Hematopoietic multipotent progenitor cell treated with erythropoietin and hydrocortisone succinate and interleukin-3 and kit ligand, for 15 days (in vitro differentiated cells): Measurements from ENCODE around the gene EVC2.

Experiments
- DNase-seq: peaks from one replicate; pipeline ENCODE4 v3.0.0-alpha.2; 2015; ENCODE audit warnings: low spot score

Gene EVC2

DNA sequence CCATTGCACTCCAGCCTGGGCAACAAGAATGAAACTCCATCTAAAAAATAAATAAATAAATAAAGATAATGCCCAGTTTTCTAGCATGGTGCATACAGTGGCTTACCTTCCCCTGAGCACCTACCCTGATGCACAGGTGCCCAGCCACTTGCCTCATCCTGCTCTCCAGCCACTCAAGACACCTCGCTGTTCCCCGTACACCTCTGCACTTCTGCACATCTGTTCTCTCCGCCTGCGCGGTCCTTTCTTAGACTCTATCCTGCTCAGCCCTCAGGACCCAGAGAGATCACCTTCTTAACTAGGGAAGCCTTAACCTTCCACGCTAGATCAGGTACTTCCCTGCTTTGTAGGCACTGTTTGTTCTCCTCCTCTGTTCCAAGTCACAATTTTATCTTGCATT lies 5.5 kb upstream of the EVC2 start:
- no peak for DNase-seq

GRCh38 chr4:5712931-5713330 lies 4.6 kb upstream of the EVC2 start:
- no peak for DNase-seq

- DNase-seq, result no peak
Measured at GRCh38 chr4:5712517-5712916, 4.2 kb upstream of the EVC2 start.

DNA sequence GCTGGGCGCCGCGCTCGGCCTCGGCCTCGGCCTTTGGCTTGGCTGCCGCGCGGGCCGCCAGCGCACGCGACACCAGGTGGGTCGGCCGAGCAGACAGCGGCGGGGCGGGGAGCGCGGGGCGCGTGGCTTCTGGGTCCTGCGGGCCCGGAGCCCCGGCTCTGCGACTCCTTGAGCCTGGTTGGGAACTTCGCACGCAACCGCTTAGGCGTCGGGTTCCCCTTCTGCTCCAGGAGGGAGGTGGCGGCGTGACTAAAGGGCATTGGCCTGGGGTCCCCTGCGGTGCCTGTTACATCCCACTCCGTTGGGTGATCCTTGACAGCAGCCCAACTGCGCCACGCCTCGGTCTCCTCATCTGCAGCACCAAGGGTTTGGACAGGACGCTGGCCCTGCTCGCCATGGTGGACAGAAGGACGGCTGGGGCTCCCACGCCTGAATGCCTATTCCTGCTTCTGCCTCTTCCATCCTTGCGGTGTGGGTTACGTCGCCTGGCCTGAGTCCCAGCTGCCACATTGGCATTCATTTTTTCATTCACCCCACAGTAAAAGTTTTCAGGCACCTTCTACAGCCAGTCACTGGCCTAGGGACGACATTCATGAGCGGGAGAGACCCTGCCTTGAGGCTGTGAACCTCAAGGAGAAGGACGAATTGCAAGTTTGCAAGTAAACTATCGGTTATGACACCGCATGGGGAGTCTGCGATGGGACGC lies 3.3 kb upstream of the EVC2 start:
- no peak for DNase-seq

DNA sequence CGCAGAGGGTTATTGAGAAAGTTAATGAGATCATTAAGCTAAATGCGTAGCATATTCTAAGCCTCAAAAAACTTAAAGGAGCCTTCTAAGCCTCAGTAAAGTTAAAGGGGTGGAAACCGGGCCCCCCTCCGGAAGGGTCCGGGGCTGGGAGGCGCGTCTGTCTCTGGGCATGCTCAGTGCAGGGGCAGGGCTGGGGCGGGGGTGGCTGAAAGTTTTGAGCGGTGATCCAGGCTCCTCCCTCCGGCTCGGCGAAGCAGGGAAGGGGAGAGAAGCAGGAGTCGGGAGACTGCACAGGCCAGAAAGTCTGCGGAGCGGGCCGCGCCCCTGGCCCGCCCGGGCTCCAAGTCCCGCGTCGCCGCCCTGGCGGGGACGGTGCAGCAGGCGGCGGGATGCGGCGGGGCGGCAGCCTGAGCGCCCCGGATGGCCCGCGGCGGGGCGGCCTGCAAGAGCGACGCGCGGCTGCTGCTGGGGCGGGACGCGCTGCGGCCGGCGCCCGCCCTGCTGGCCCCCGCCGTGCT lies 2.7 kb upstream of the EVC2 start, which contains the start of gene EVC:
EVC (plus strand) TSS at position 241 of the 518 bp plus-strand sequence; CDS start at position 421, 180 bp downstream.
- DNase-seq, result no peak

- DNase-seq, result no peak
Measured at GRCh38 chr4:5710065-5710960, 2.0 kb upstream of the EVC2 start.

- no peak for DNase-seq
Measured at GRCh38 chr4:5709207-5709575, 832 bp upstream of the EVC2 start.

DNA sequence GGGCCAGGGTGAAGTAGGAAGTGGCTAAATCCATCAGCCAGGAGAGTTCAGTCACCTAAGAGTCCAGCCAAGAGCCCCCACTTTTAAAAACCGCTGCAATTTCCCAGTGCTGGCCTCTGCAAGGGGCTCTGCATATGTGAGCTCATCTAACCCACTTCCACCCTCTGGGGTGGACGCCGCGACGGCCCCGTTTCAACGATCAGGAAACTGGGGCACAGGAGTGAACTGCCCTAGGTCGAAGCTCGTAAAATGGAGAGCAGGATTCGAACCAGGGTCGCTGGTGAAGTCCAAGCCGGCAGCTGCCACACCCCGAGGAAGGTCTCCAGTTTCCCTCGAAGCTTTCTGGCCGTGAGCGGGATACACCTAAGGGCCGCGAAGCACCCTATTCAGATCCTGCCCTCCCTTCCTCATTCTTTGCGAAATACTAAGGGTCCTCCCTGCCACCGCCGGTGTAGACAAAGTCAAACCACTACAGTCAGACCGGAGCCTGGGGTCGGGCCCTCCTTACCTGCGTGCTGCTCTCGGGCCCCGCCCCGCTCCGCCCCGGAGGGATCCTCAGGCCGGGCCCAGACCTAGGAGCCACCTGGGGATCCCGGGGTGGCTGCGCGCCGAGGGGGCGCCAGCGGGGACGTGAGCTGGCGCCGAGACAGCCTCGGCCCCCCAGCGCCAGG lies 446 bp downstream of the EVC2 start:
- DNase-seq, result no peak

DNA sequence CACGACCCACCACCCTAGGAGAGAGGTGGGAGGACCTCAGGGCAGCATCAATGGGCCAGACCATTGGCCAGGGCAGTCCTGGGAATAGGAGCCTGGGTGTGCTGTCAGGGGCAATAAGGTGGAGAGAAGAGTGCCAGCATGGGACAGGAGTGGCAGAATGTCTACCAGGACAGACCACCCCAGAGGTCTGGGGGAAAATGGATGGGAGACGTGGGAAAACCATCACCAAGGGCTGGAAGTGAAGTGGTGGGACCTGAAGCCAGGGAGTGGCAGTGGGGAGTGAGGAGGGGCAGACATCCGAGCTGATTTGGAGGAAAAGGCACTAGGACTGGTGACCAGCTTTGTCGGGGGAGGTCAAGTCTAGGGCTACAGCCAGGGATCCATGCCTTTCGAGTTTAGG lies 993 bp downstream of the EVC2 start:
- DNase-seq, result no peak

DNA sequence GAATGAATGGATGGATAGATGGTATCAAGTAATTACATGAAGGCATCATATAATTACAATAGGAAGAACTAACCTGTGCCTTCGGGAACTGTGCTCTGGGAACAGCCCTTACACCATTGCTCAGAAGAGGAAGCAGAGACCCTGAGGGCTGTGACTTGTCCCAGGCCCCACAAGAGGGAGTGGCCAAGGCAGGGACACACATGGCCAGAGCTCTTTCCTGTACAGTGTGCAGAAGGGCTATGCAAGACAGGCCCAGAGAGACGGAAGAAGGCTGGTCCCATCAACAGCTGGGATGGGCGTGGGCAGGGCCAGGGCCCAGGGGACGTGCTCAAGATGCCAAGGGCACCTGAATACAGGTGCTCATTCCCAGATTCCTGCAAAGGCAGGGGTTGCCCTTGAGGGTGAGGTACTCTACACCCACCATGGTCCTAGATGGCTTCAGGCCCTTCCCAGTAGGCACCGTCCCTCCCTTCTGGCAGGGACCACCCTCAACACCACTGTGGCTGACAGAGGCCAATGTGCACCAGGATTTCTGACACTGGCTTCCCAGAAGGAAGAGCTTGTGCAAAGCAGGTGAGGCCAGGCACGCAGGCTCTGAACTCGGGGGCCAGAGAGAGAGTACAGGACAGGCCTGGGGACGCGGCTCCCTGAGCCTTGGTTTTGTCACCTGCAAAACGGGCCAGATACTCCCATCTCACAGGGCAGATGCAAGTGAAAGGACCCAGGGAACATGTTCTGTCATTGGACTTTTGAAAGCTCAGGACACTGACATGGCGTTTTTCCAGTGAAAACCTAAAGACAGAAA lies 1.7 kb downstream of the EVC2 start:
- DNase-seq, result no peak

DNA sequence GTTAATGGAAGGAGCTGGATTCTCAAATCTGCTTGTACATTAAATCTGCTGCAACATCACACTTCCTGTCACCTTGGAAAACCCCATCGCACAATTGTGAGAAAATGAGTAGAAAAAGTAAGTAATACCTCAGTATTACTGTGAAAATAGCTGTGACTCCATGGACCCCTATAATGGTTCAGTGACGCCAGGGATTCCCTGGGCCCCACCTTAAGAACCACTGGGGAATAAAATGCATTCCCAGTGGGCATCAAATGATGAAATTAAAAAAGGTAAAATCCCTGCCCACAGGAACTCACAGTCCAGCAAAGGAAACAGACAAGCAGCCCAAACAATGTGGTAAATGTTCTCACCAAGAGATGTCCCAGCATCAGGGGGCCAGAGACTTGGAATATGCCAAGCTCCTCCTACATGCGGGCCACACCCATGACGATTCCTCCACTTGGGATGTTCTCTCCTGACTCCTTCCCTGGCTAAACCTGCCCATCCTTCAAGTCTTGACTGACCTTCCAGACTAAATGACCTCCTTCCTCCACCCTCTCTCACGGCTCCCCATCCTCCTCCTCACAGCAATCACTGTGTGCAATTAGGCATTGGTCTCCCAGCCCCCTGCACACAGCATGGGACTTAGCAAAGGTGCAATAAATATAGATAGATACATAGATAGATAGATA lies 2.6 kb downstream of the EVC2 start:
- peak; percentile 22 for DNase-seq

- no peak for DNase-seq
Measured at GRCh38 chr4:5704276-5704675, 4.1 kb downstream of the EVC2 start.

DNA sequence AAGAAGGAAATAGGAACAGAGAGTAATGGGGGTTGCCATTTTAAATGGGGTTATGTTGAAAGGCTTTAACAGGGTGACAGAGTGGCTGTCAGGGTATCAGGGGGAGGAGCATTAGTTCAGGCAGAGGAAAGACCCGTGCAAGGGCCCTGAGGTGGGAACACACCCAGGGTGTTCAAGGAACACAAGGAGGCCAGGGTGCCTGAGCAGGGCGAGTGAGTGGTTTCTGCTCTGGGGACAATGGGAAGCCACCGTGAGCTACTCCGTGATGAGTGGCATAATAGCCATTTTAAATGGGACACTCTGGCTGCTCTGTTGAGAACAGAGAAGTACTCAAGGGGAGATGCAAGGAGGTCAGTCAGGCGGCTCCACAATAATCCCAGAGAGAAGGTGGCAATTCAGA lies 4.5 kb downstream of the EVC2 start:
- DNase-seq, result no peak

GRCh38 chr4:5701971-5702370 lies 6.4 kb downstream of the EVC2 start:
- DNase-seq, result no peak

DNA sequence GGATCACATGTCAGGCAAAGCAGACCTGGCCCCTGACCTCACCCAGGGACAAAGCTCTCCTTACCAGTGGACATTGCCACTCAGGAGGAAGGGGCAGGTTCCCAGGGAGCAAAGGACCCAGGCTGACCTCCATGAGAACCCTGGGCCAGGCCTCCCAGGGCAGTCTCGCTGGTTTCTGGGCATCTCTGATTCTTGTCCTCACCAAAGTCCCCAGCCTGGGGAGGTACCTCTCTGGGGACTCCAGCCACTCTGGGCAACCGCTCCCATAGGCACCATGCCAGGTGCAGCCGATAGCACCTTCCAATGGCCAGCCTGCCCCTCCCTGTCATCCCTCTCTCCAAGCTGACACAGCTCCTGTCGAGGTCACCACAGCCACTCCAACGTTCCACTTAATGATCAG lies 7.9 kb downstream of the EVC2 start:
- no peak for DNase-seq

DNA sequence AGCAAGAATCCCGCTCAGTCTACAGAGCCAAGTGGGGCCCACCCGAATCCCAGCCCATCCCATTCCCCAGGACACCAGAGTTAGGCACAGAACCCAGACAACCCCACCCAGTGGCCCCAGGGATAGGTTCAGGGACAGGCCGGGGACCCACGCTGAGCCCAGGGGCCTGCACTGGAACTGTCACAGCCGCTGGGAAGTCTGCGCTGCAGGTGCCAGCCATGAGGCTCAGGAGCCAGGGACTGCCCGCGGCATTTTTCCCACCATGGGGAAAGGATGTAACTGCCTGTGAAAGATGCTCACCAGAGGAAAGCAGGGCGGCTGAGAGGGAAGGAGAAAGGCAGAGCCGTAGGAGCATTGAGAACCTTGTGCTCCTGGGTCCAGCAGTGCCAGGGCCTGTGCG lies 12.0 kb downstream of the EVC2 start:
- no peak for DNase-seq

DNA sequence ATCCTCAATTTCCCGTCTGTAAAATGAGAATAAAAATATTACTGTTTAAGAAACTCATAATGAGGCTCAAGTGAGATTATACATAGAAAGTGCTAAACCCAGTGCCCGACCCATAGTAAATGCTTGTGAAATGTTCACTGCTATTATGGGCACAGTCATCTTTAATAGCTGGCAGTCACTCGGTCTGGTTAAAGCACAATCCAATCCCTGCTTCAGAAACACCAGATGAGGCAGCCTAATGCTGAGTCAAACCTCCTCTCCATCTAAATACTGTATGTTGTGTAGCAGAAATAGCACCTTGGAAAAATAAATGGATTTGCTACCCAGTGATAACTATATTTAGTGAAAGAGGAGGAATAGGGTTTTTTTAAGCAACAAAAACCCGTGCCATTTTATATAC lies 14.5 kb downstream of the EVC2 start:
- no peak for DNase-seq

- DNase-seq, result no peak
Measured at GRCh38 chr4:5691491-5692132, 16.7 kb downstream of the EVC2 start.

- no peak for DNase-seq
Measured at GRCh38 chr4:5689065-5689464, 19.3 kb downstream of the EVC2 start.

DNA sequence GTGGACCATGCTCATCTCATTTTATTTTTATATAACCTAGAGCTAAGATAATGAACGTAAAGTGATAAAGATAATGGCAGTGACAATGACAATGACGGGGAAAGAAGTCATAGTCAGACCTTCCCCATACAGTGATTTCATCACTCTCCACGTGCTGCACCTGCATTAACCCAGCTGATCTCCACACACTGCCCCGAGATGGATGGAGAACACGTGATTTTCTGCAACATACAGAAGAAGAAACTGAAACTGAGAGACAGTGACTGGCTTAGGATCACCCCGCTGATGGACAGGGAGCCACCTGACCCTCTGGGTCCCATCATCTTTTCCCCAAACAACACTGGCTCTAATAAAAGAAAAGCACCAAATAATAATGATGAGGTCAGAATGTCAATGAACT lies 22.0 kb downstream of the EVC2 start:
- DNase-seq, result no peak

DNA sequence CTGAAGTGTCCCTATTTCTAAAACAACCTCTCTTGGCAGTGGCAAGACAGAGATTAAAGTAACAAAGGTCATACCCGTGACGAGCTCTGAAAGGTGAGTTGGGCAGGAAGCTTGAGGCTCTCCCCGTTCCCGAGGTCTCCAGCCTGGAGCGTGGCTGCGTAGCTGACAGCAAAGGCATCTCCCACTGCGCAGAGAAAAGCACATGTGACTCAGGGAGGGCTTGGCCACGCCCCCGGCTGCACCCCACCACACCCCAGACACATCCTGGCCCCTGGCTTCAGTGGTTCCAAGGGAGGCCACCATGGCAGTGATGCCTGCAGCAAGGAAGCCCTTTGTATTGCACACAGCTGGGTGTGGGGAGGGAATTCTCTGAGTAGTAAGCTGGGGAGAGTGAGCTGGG lies 23.1 kb downstream of the EVC2 start:
- no peak for DNase-seq
